K562 (cell line): ENCODE results near the gene TRRAP. TPM values are rescaled to one million over a fixed set of nuclear protein-coding genes. Genes with fewer than 3 reads are reported as not detected.

Source experiments
- ARID2 ChIP-seq: fragments of 450-650 bp; IDR thresholded peaks from 2 replicates; pipeline ENCODE4 v1.6.1; 2017; ENCODE audit warnings: antibody characterized with exemption, mild to moderate bottlenecking
- BHLHE40 ChIP-seq: IDR thresholded peaks from 2 replicates; pipeline ENCODE4 v1.6.1; 2011; ENCODE audit warnings: low read length, improper control_type of control experiment
- BRCA1 ChIP-seq, 2 experiments: fragments of 450-650 bp in 1 of 2; sonication (generic) in 1 of 2; formaldehyde crosslinking in 1 of 2; IDR thresholded peaks; 2 replicates each; pipeline versions ENCODE4 v1.5.0 to v1.6.1; 2017 to 2020; ENCODE audit warnings: mild to moderate bottlenecking in 1 of 2, missing genetic modification reagents in 1 of 2
- CBX8 ChIP-seq: fragments of 200-600 bp; sonication (generic); IDR thresholded peaks from 2 replicates; pipeline ENCODE4 v1.6.1; 2012; ENCODE audit warnings: borderline replicate concordance, mixed run types, low read depth, mild to moderate bottlenecking, moderate library complexity, mixed read lengths, low read length, control low read depth, inconsistent platforms; ENCODE audit not compliant: poor library complexity, severe bottlenecking; ENCODE audit errors: extremely low read depth
- CC2D1A ChIP-seq: fragments of 450-650 bp; IDR thresholded peaks from 2 replicates; pipeline ENCODE4 v1.6.1; 2017; ENCODE audit warnings: mild to moderate bottlenecking
- L3MBTL2 ChIP-seq: fragments of 450-650 bp; IDR thresholded peaks from 2 replicates; pipeline ENCODE4 v1.6.1; 2016; ENCODE audit warnings: mild to moderate bottlenecking, moderate library complexity
- POLR2AphosphoS2 ChIP-seq: IDR thresholded peaks from 2 replicates; pipeline ENCODE4 v1.6.1; 2012; ENCODE audit warnings: low read length, improper control_type of control experiment
- POLR2B ChIP-seq: fragments of 450-650 bp; IDR thresholded peaks from 2 replicates; pipeline ENCODE4 v1.6.1; 2018; ENCODE audit warnings: low read depth; ENCODE audit not compliant: partially characterized antibody
- ZBTB8A ChIP-seq: fragments of 450-650 bp; IDR thresholded peaks from 2 replicates; pipeline ENCODE4 v1.6.1; 2018; ENCODE audit warnings: mild to moderate bottlenecking, moderate library complexity; ENCODE audit not compliant: partially characterized antibody
- polyA plus RNA-seq, 8 experiments: library from polyadenylated mRNA; depleted of rRNA in 4 of 8; stranded (reverse) in 5 of 8; unstranded in 3 of 8; fragments of >200 nt; fragmentation: Nextera tagmentation in 2 of 8; fragmentation: Illumina TruSeq in 1 of 8; extraction: Ambion mirVana in 2 of 8; extraction: Trizol in 1 of 8; gene quantifications; 2 replicates each; pipeline versions ENCODE4 v1.2.1 to v1.2.3, GENCODE V29; 2011 to 2014; ENCODE audit warnings: inconsistent platforms in 1 of 8, missing spikeins in 1 of 8
- total RNA-seq, 7 experiments: library from RNA; depleted of rRNA in 6 of 7; stranded (reverse); fragments of >200 nt in 6 of 7; fragmentation: Illumina TruSeq in 2 of 7; extraction: Trizol in 2 of 7; gene quantifications; 2 replicates each; pipeline versions ENCODE4 v1.2.1 to v1.2.3, GENCODE V29; 2011 to 2021; ENCODE audit warnings: low replicate concordance in 1 of 7
- TF ChIP-seq, protein P1 (sequence below): fragments of 250-450 bp; sonication (Bioruptor Pico); IDR thresholded peaks from 2 replicates; pipeline ENCODE4 v1.4.0; 2020
- TF ChIP-seq, protein P2 (sequence below): fragments of 250-450 bp; sonication (Bioruptor Pico); IDR thresholded peaks from 2 replicates; pipeline ENCODE4 v1.8.0; 2022; ENCODE audit warnings: inconsistent platforms
- TF ChIP-seq, protein P3 (sequence below), 2 experiments: fragments of 450-650 bp in 1 of 2; IDR thresholded peaks; 2 replicates each; pipeline ENCODE4 v1.6.1; 2011 to 2017; ENCODE audit warnings: low read depth in 2 of 2, antibody characterized with exemption in 1 of 2, borderline replicate concordance in 1 of 2, low read length in 1 of 2, mild to moderate bottlenecking in 1 of 2, mixed read lengths in 1 of 2; ENCODE audit not compliant: control insufficient read depth in 1 of 2
- TF ChIP-seq, protein P4 (sequence below): fragments of 250-450 bp; sonication (Bioruptor Pico); IDR thresholded peaks from 2 replicates; pipeline ENCODE4 v1.4.0; 2020; ENCODE audit warnings: mild to moderate bottlenecking

TRRAP gene
- total and polyA plus RNA-seq, 9 of the 15 experiments (the other 6 are each of a cell fraction or from before 2014, with no cell fraction given) = 1.3 to 47.2 (median 9.7) TPM

DNA sequence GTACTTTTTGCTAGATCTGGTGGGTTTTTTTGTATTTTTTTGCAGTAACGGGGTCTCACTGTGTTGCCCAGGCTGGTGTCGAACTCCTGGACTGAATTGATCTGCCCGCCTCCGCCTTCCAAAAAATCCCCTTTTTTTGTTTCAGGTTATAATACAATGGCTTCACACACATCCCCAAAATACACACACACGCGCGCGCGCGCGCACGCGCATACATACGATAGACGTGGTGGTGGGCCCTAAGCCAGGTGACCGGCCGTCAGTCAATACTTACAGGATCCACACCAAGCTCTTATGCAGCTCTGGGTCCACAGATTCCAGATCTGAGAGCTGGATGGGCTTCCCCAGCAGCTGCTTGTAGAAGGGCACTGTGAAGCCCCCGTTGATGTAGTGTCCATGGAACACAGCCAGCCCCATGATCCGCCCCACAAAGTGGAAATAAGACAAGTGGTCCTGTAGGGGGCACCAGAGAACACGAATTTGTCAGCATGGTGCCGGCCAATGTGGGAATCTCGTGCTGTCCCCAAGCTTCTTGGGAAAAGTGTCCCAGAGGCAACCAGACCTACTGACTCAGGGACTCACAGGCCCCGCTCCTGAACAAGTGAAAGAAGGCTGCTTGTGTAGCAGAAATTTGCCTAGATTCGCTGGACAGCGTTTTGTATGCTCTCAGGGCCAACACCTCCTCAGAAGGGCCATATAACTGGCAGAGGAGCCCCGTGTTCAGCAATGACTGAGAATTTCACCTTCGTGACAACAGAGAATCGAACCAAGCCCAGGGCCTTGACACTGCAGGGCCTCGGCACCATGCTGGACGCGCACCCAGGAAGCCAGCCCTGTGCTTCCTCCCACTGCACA, 162.0 kb downstream of the TRRAP start (continued):
- TF ChIP-seq CBX8 = no peak
- TF ChIP-seq, protein P1, sequence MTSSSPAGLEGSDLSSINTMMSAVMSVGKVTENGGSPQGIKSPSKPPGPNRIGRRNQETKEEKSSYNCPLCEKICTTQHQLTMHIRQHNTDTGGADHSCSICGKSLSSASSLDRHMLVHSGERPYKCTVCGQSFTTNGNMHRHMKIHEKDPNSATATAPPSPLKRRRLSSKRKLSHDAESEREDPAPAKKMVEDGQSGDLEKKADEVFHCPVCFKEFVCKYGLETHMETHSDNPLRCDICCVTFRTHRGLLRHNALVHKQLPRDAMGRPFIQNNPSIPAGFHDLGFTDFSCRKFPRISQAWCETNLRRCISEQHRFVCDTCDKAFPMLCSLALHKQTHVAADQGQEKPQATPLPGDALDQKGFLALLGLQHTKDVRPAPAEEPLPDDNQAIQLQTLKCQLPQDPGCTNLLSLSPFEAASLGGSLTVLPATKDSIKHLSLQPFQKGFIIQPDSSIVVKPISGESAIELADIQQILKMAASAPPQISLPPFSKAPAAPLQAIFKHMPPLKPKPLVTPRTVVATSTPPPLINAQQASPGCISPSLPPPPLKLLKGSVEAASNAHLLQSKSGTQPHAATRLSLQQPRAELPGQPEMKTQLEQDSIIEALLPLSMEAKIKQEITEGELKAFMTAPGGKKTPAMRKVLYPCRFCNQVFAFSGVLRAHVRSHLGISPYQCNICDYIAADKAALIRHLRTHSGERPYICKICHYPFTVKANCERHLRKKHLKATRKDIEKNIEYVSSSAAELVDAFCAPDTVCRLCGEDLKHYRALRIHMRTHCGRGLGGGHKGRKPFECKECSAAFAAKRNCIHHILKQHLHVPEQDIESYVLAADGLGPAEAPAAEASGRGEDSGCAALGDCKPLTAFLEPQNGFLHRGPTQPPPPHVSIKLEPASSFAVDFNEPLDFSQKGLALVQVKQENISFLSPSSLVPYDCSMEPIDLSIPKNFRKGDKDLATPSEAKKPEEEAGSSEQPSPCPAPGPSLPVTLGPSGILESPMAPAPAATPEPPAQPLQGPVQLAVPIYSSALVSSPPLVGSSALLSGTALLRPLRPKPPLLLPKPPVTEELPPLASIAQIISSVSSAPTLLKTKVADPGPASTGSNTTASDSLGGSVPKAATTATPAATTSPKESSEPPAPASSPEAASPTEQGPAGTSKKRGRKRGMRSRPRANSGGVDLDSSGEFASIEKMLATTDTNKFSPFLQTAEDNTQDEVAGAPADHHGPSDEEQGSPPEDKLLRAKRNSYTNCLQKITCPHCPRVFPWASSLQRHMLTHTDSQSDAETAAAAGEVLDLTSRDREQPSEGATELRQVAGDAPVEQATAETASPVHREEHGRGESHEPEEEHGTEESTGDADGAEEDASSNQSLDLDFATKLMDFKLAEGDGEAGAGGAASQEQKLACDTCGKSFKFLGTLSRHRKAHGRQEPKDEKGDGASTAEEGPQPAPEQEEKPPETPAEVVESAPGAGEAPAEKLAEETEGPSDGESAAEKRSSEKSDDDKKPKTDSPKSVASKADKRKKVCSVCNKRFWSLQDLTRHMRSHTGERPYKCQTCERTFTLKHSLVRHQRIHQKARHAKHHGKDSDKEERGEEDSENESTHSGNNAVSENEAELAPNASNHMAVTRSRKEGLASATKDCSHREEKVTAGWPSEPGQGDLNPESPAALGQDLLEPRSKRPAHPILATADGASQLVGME (CRISPR knock-in tag) = 0 out of 2 replicates have a peak, but pooled peaks have one; percentile 4
- 0 out of 2 replicates have a peak, but pooled peaks have one; percentile 19 for TF ChIP-seq L3MBTL2
- no peak for TF ChIP-seq BRCA1 (IDR thresholded peaks at IDR 0.05)
- TF ChIP-seq BRCA1 (CRISPR knock-in tag; IDR thresholded peaks at IDR 0.05) = no peak
- TF ChIP-seq, protein P2, sequence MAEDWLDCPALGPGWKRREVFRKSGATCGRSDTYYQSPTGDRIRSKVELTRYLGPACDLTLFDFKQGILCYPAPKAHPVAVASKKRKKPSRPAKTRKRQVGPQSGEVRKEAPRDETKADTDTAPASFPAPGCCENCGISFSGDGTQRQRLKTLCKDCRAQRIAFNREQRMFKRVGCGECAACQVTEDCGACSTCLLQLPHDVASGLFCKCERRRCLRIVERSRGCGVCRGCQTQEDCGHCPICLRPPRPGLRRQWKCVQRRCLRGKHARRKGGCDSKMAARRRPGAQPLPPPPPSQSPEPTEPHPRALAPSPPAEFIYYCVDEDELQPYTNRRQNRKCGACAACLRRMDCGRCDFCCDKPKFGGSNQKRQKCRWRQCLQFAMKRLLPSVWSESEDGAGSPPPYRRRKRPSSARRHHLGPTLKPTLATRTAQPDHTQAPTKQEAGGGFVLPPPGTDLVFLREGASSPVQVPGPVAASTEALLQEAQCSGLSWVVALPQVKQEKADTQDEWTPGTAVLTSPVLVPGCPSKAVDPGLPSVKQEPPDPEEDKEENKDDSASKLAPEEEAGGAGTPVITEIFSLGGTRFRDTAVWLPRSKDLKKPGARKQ (CRISPR knock-in tag) = 0 out of 2 replicates have a peak, but pooled peaks have one; percentile 59
- peak; percentile 55 for TF ChIP-seq CC2D1A
- TF ChIP-seq, protein P3, sequence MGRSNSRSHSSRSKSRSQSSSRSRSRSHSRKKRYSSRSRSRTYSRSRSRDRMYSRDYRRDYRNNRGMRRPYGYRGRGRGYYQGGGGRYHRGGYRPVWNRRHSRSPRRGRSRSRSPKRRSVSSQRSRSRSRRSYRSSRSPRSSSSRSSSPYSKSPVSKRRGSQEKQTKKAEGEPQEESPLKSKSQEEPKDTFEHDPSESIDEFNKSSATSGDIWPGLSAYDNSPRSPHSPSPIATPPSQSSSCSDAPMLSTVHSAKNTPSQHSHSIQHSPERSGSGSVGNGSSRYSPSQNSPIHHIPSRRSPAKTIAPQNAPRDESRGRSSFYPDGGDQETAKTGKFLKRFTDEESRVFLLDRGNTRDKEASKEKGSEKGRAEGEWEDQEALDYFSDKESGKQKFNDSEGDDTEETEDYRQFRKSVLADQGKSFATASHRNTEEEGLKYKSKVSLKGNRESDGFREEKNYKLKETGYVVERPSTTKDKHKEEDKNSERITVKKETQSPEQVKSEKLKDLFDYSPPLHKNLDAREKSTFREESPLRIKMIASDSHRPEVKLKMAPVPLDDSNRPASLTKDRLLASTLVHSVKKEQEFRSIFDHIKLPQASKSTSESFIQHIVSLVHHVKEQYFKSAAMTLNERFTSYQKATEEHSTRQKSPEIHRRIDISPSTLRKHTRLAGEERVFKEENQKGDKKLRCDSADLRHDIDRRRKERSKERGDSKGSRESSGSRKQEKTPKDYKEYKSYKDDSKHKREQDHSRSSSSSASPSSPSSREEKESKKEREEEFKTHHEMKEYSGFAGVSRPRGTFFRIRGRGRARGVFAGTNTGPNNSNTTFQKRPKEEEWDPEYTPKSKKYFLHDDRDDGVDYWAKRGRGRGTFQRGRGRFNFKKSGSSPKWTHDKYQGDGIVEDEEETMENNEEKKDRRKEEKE (IDR thresholded peaks at IDR 0.05; ENCODE audit: borderline replicate concordance in 1 of 2, control insufficient read depth in 1 of 2, low read depth in 2 of 2, low read length in 1 of 2) = no peak
- TF ChIP-seq ARID2 = peak; percentile 49; the same call in 1 of the 2 replicates
- TF ChIP-seq ZBTB8A = no peak
- TF ChIP-seq POLR2AphosphoS2 = no peak; the same call in 1 of the 2 replicates
- TF ChIP-seq, protein P4, sequence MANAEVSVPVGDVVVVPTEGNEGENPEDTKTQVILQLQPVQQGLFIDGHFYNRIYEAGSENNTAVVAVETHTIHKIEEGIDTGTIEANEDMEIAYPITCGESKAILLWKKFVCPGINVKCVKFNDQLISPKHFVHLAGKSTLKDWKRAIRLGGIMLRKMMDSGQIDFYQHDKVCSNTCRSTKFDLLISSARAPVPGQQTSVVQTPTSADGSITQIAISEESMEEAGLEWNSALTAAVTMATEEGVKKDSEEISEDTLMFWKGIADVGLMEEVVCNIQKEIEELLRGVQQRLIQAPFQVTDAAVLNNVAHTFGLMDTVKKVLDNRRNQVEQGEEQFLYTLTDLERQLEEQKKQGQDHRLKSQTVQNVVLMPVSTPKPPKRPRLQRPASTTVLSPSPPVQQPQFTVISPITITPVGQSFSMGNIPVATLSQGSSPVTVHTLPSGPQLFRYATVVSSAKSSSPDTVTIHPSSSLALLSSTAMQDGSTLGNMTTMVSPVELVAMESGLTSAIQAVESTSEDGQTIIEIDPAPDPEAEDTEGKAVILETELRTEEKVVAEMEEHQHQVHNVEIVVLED (CRISPR knock-in tag) = no peak
- TF ChIP-seq BHLHE40 = peak; percentile 71; the same call in 1 of the 2 replicates
- no peak for TF ChIP-seq POLR2B
